GM19238 (cell line): ENCODE data around the gene CCDC85B.

Experiments used
- DNase-seq: peaks from one replicate; pipeline ENCODE4 v3.0.0; 2011; ENCODE audit warnings: low spot score; ENCODE audit not compliant: insufficient read length

CCDC85B gene

GRCh38 chr11:65868076-65868667, 22.3 kb upstream of the CCDC85B start:
- DNase-seq: no peak

GRCh38 chr11:65868907-65869306, 21.6 kb upstream of the CCDC85B start:
- no peak for DNase-seq

GRCh38 chr11:65869643-65870306, 20.7 kb upstream of the CCDC85B start:
- no peak for DNase-seq

GRCh38 chr11:65870307-65870658, 20.2 kb upstream of the CCDC85B start:
- no peak for DNase-seq

- no peak for DNase-seq
These were observed 19.5 kb upstream of the CCDC85B start for GRCh38 chr11:65870706-65871681.

GRCh38 chr11:65871811-65872548, 18.5 kb upstream of the CCDC85B start:
- no peak for DNase-seq

GRCh38 chr11:65872586-65873317, 17.7 kb upstream of the CCDC85B start, which contains the start of gene EFEMP2:
Gene EFEMP2, minus strand, starts transcription at chr11:65872800. Its CDS starts 446 bp downstream, at chr11:65872354.
- DNase-seq: no peak

- DNase-seq: peak; percentile 99
These were observed 16.9 kb upstream of the CCDC85B start for GRCh38 chr11:65873318-65874156.

GRCh38 chr11:65879617-65880016, 10.9 kb upstream of the CCDC85B start, which contains the start of gene CTSW:
Gene CTSW, plus strand, starts transcription at chr11:65879837. Its CDS starts 18 bp downstream, at chr11:65879855.
- DNase-seq: no peak

- DNase-seq: no peak
These were observed 10.4 kb upstream of the CCDC85B start for GRCh38 chr11:65880027-65880426.

- DNase-seq: no peak
These were observed 9.5 kb upstream of the CCDC85B start for GRCh38 chr11:65880844-65881421.

GRCh38 chr11:65882120-65883057, 8.1 kb upstream of the CCDC85B start:
- no peak for DNase-seq

GRCh38 chr11:65883058-65883761, 7.3 kb upstream of the CCDC85B start:
- DNase-seq: no peak

- no peak for DNase-seq
These were observed 6.4 kb upstream of the CCDC85B start for GRCh38 chr11:65883786-65884715.

- peak; percentile 85 for DNase-seq
These were observed 5.8 kb upstream of the CCDC85B start for GRCh38 chr11:65884716-65885092.

- no peak for DNase-seq
These were observed 5.2 kb upstream of the CCDC85B start for GRCh38 chr11:65885231-65885630.
